Lung (tissue), 12 donors: Measurements from ENCODE around the gene ATP8B3. TPM values are rescaled to one million over a fixed set of nuclear protein-coding genes. Genes with fewer than 3 reads are reported as not detected.

Experiments
- ATAC-seq: fragments of 200-7000 bp; cut with Tn5 transposase; one replicate; pipeline ENCODE4 v1.9.1; 2020; ENCODE audit warnings: moderate number of reproducible peaks; ENCODE audit not compliant: insufficient read depth, low FRiP score
- DNase-seq, 3 donors: peaks; one replicate each; pipeline ENCODE4 v3.0.0-alpha.2; 2013 to 2017
- H3K27ac ChIP-seq, 2 donors: one replicate each; pipeline ENCODE4 v1.5.1; 2013; ENCODE audit warnings: mild to moderate bottlenecking in 2 of 2, moderate library complexity in 2 of 2, control low read depth in 1 of 2, inconsistent platforms in 1 of 2, low read depth in 1 of 2, low read length in 1 of 2
- H3K27me3 ChIP-seq, 3 donors: one replicate each; pipeline ENCODE4 v1.5.1; 2013; ENCODE audit warnings: low read length in 2 of 3; ENCODE audit not compliant: control insufficient read depth in 3 of 3, insufficient read depth in 3 of 3
- H3K36me3 ChIP-seq, 4 donors: one replicate each; pipeline ENCODE4 v1.5.1; 2013; ENCODE audit warnings: low read length in 4 of 4, mild to moderate bottlenecking in 1 of 4, moderate library complexity in 1 of 4; ENCODE audit not compliant: control insufficient read depth in 4 of 4, insufficient read depth in 4 of 4
- H3K4me1 ChIP-seq, 5 donors: one replicate each; pipeline ENCODE4 v1.5.1; 2013; ENCODE audit warnings: low read length in 5 of 5, mild to moderate bottlenecking in 2 of 5, moderate library complexity in 1 of 5; ENCODE audit not compliant: control insufficient read depth in 5 of 5, insufficient read depth in 5 of 5
- H3K4me3 ChIP-seq: one replicate; pipeline ENCODE4 v1.5.1; 2013; ENCODE audit warnings: mild to moderate bottlenecking, control low read depth, moderate library complexity
- H3K9ac ChIP-seq, 2 donors: one replicate each; pipeline ENCODE4 v1.5.1; 2013; ENCODE audit warnings: low read length in 2 of 2, control low read depth in 1 of 2; ENCODE audit not compliant: insufficient read depth in 1 of 2
- H3K9me3 ChIP-seq, 4 donors: one replicate each; pipeline ENCODE4 v1.5.1; 2013; ENCODE audit warnings: low read length in 3 of 4, mild to moderate bottlenecking in 1 of 4, moderate library complexity in 1 of 4; ENCODE audit not compliant: control insufficient read depth in 4 of 4, insufficient read depth in 3 of 4
- WGBS, 2 donors: extraction: QIAGEN DNeasy Blood & Tissue Kit; methylation state at CpG; one replicate each; pipeline ENCODE4 v1.1.7; 2013; 5-methylcytosine and 5-hydroxymethylcytosine counted together
- polyA plus RNA-seq, 2 donors: library from polyadenylated mRNA; stranded (reverse); fragments of 200-250 nt; gene quantifications; one replicate each; pipeline ENCODE4 v1.2.1, GENCODE V29; 2013
- total RNA-seq, 2 donors: library from RNA; depleted of rRNA in 1 of 2; stranded (reverse); fragments of >200 nt in 1 of 2; gene quantifications; one replicate each; pipeline ENCODE4 v1.2.1, GENCODE V29; 2014 to 2021
- TF ChIP-seq, protein P1 (sequence below): IDR thresholded peaks from 2 replicates; pipeline ENCODE4 v1.5.1; 2012; ENCODE audit warnings: mild to moderate bottlenecking; ENCODE audit errors: control extremely low read depth, extremely low read depth
- donor health status: control.
- donor health status: control.
- donor health status: Bipolar disorder and iron deficiency.
- donor health status: healthy.
- donor health status: DM: yes; HTN: yes; CAD: no.

The ATP8B3 gene
- total and polyA plus RNA-seq, 4 donors: 0.69 to 2.4 (median 1.8) TPM

- no peak overlapping the region for H3K9ac ChIP-seq
- H3K27ac ChIP-seq: peak overlapping the region in 1 of 2 donors; percentile 88
- DNase-seq: no peak
- no peak for ATAC-seq
- H3K4me3 ChIP-seq: no peak overlapping the region
- H3K27me3 ChIP-seq: no peaks in the 10 kb centered on the region
- 69 to 76% methylated on average over 13 to 16 of the region's 16 CpGs for WGBS, 2 donors
- no peaks in the 10 kb centered on the region for H3K9me3 ChIP-seq
- TF ChIP-seq, protein P1, sequence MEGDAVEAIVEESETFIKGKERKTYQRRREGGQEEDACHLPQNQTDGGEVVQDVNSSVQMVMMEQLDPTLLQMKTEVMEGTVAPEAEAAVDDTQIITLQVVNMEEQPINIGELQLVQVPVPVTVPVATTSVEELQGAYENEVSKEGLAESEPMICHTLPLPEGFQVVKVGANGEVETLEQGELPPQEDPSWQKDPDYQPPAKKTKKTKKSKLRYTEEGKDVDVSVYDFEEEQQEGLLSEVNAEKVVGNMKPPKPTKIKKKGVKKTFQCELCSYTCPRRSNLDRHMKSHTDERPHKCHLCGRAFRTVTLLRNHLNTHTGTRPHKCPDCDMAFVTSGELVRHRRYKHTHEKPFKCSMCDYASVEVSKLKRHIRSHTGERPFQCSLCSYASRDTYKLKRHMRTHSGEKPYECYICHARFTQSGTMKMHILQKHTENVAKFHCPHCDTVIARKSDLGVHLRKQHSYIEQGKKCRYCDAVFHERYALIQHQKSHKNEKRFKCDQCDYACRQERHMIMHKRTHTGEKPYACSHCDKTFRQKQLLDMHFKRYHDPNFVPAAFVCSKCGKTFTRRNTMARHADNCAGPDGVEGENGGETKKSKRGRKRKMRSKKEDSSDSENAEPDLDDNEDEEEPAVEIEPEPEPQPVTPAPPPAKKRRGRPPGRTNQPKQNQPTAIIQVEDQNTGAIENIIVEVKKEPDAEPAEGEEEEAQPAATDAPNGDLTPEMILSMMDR: no peak
- H3K36me3 ChIP-seq: peaks cover 0 to 6% (median 0%) of the 10 kb centered on the region in 4 donors
- peaks cover 0 to 58% (median 41%) of the 10 kb centered on the region in 5 donors for H3K4me1 ChIP-seq
Measured at GRCh38 chr19:1854039-1854541, 42.0 kb upstream of the ATP8B3 start.

- TF ChIP-seq, protein P1: peak; percentile 73
- 33 to 34% methylated on average over 26 to 27 of the region's 27 CpGs for WGBS, 2 donors
- no peak overlapping the region for H3K4me3 ChIP-seq
- peak in 2 of 3 donors; percentile 57 to 71 for DNase-seq
- no peaks in the 10 kb centered on the region for H3K27me3 ChIP-seq
- H3K9me3 ChIP-seq: no peaks in the 10 kb centered on the region
- no peak overlapping the region for H3K27ac ChIP-seq
- no peak overlapping the region for H3K9ac ChIP-seq
- peak; percentile 34 for ATAC-seq
- peaks cover 0 to 6% (median 0%) of the 10 kb centered on the region in 4 donors for H3K36me3 ChIP-seq
- peaks cover 0 to 57% (median 37%) of the 10 kb centered on the region in 5 donors for H3K4me1 ChIP-seq
Measured at GRCh38 chr19:1853295-1854038, 41.4 kb upstream of the ATP8B3 start.

DNA sequence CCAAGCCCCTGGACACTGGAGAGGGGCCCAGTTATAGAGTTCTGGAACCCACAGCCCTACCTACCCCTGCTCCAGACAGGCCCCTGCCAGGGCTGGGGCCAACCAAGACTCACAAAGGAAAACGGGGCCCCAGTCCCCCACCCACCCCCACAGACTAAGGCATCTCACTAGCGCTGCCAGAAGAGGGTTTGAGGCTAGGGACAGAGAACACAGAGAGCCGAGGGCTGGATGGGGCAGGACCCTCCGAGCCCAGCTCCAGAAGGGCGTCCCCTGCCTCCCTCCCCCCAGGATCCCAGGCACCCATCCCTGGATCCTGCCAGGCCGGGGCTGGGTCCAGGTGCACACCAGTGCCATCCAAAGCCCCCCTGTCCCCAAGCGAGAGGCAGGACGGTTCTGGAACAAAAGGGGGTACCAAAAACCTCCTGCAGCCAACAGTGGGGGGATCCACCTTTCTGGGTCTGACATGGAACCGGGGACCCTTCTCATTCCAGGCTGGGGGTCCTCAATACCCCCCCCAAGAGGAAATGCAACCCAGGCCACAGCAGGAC lies 40.6 kb upstream of the ATP8B3 start:
- Histone ChIP-seq H3K27me3 (no peaks in the 10 kb centered on the region), H3K27ac (no peak overlapping the region), H3K9me3 (no peaks in the 10 kb centered on the region), H3K36me3 (peaks cover 0 to 6% (median 0%) of the 10 kb centered on the region in 4 donors), H3K9ac (no peak overlapping the region), H3K4me3 (no peak overlapping the region), H3K4me1 (peaks cover 0 to 52% (median 35%) of the 10 kb centered on the region in 5 donors)
- DNase-seq (no peak), ATAC-seq (no peak)
- 64 to 71% methylated on average over 9 of the region's 9 CpGs for WGBS, 2 donors
- TF ChIP-seq, protein P1: no peak
